Esophagus (tissue), 2 donors: ENCODE results near the gene ERCC8. TPM values are rescaled to one million over a fixed set of nuclear protein-coding genes. Genes with fewer than 3 reads are reported as not detected.
"Not testable (repeated sequence)": the region's sequence is repeated elsewhere in the genome, so short reads cannot be mapped to it uniquely, and the experiment has no call there.

Source experiments
- H3K27ac ChIP-seq, 2 donors: one replicate each; pipeline ENCODE4 v1.5.1; 2013; ENCODE audit warnings: low read depth in 2 of 2, mild to moderate bottlenecking in 2 of 2, inconsistent platforms in 1 of 2, low read length in 1 of 2, moderate library complexity in 1 of 2
- H3K27me3 ChIP-seq, 2 donors: one replicate each; pipeline ENCODE4 v1.6.1; 2013; ENCODE audit warnings: low read length in 2 of 2, control low read depth in 1 of 2, mild to moderate bottlenecking in 1 of 2; ENCODE audit not compliant: insufficient read depth in 2 of 2, control insufficient read depth in 1 of 2
- H3K36me3 ChIP-seq, 2 donors: one replicate each; pipeline ENCODE4 v1.6.1; 2013; ENCODE audit warnings: low read length in 1 of 2; ENCODE audit not compliant: control insufficient read depth in 2 of 2, insufficient read depth in 2 of 2
- H3K4me1 ChIP-seq, 2 donors: one replicate each; pipeline ENCODE4 v1.6.1; 2013; ENCODE audit warnings: low read length in 1 of 2; ENCODE audit not compliant: control insufficient read depth in 2 of 2, insufficient read depth in 2 of 2
- H3K4me3 ChIP-seq, 2 donors: one replicate each; pipeline ENCODE4 v1.5.1; 2013; ENCODE audit warnings: low read length in 2 of 2, mild to moderate bottlenecking in 2 of 2, low read depth in 1 of 2, moderate library complexity in 1 of 2
- H3K9me3 ChIP-seq, 2 donors: one replicate each; pipeline ENCODE4 v1.6.1; 2013; ENCODE audit warnings: mild to moderate bottlenecking in 2 of 2, low read depth in 1 of 2, low read length in 1 of 2, moderate library complexity in 1 of 2; ENCODE audit not compliant: control insufficient read depth in 2 of 2, insufficient read depth in 1 of 2
- WGBS, 2 donors: extraction: QIAGEN DNeasy Blood & Tissue Kit; methylation state at CpG; one replicate each; pipeline ENCODE4 v1.1.7; 2013; 5-methylcytosine and 5-hydroxymethylcytosine counted together
- polyA plus RNA-seq, 2 donors: library from polyadenylated mRNA; stranded (reverse); fragments of 200-250 nt; gene quantifications; one replicate each; pipeline ENCODE4 v1.2.3, GENCODE V29; 2013
- donor health status: healthy with polysubstance abuse.
- donor health status: Bipolar disorder and iron deficiency.

Gene ERCC8
- polyA plus RNA-seq, 2 donors, result 2.5 to 4.2 TPM

GRCh38 chr5:60887096-60887495 is 57.8 kb downstream of the ERCC8 start:
- 100% methylated on average over 1 of the region's 1 CpG for WGBS, 2 donors
- no peaks in the 10 kb centered on the region for H3K4me1 ChIP-seq
- H3K27me3 ChIP-seq, result no peaks in the 10 kb centered on the region
- no peaks in the 10 kb centered on the region for H3K36me3 ChIP-seq
- H3K27ac ChIP-seq, result no peak overlapping the region
- no peak overlapping the region for H3K4me3 ChIP-seq
- no peaks in the 10 kb centered on the region for H3K9me3 ChIP-seq

- Histone ChIP-seq H3K4me3 (no peak overlapping the region), H3K27me3 (no peaks in the 10 kb centered on the region), H3K9me3 (no peaks in the 10 kb centered on the region), H3K27ac (no peak overlapping the region), H3K36me3 (no peaks in the 10 kb centered on the region), H3K4me1 (no peaks in the 10 kb centered on the region)
- WGBS, 2 donors, result 85 to 96% methylated on average over 5 of the region's 5 CpGs
These were observed 58.7 kb downstream of the ERCC8 start for GRCh38 chr5:60886158-60886557.

- Histone ChIP-seq H3K4me3 (no peak overlapping the region), H3K9me3 (no peaks in the 10 kb centered on the region), H3K4me1 (no peaks in the 10 kb centered on the region), H3K27me3 (no peaks in the 10 kb centered on the region), H3K36me3 (no peaks in the 10 kb centered on the region), H3K27ac (no peak overlapping the region)
These were observed 61.6 kb downstream of the ERCC8 start for GRCh38 chr5:60883229-60883628.

- no peaks in the 10 kb centered on the region for H3K36me3 ChIP-seq
- no peak overlapping the region for H3K4me3 ChIP-seq
- H3K27me3 ChIP-seq, result no peaks in the 10 kb centered on the region
- H3K27ac ChIP-seq, result no peak overlapping the region
- no peaks in the 10 kb centered on the region for H3K9me3 ChIP-seq
- H3K4me1 ChIP-seq, result no peaks in the 10 kb centered on the region
These were observed 72.0 kb downstream of the ERCC8 start for GRCh38 chr5:60872892-60873291.

- Histone ChIP-seq H3K4me3 (no peak overlapping the region), H3K9me3 (no peaks in the 10 kb centered on the region), H3K27me3 (no peaks in the 10 kb centered on the region), H3K27ac (no peak overlapping the region), H3K4me1 (no peaks in the 10 kb centered on the region), H3K36me3 (no peaks in the 10 kb centered on the region)
- 86 to 96% methylated on average over 3 of the region's 3 CpGs for WGBS, 2 donors
These were observed 74.0 kb downstream of the ERCC8 start for GRCh38 chr5:60870857-60871256.

DNA sequence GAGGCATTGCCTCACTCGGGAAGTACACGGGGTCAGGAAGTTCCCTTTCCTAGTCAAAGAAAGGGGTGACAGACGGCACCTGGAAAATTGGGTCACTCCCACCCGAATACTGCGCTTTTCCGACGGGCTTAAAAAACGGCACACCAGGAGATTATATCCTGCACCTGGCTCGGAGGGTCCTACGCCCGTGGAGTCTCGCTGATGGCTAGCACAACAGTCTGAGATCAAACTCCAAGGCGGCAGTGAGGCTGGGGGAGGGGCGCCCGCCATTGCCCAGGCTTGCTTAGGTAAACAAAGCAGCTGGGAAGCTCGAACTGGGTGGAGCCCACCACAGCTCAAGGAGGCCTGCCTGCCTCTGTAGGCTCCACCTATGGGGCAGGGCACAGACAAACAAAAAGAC is 84.3 kb downstream of the ERCC8 start:
- WGBS, 2 donors, result 92 to 96% methylated on average over 14 to 16 of the region's 16 CpGs
- not testable (repeated sequence) for H3K27me3 ChIP-seq, H3K36me3 ChIP-seq, H3K4me1 ChIP-seq, H3K27ac ChIP-seq, H3K9me3 ChIP-seq, H3K4me3 ChIP-seq

- Histone ChIP-seq H3K9me3 (no peaks in the 10 kb centered on the region), H3K4me1 (no peaks in the 10 kb centered on the region), H3K4me3 (no peak overlapping the region), H3K36me3 (no peaks in the 10 kb centered on the region), H3K27ac (no peak overlapping the region), H3K27me3 (no peaks in the 10 kb centered on the region)
- 96 to 98% methylated on average over 1 of the region's 1 CpG for WGBS, 2 donors
These were observed 88.8 kb downstream of the ERCC8 start for GRCh38 chr5:60856066-60856465.

DNA sequence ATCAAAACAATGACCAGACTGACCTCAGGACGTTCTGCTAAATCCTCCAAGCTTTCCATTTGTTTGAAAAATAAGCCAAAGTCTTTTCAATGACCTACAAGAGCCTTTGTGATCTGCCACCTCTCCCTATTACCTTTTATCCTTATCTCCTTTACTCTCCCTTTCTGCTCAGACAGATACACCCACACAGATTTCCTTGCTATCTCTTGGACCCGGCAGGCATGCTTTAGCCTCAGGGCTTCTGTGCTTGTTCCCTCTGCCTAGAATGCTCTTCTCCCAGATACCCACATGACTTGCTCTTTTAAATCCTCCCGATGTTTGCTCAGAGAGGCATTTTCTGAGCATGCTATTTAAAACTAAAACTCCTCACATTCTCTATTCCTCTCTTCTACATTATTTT is 91.9 kb downstream of the ERCC8 start:
- H3K9me3 ChIP-seq, result no peaks in the 10 kb centered on the region
- no peaks in the 10 kb centered on the region for H3K27me3 ChIP-seq
- no peak overlapping the region for H3K4me3 ChIP-seq
- H3K36me3 ChIP-seq, result no peaks in the 10 kb centered on the region
- no peaks in the 10 kb centered on the region for H3K4me1 ChIP-seq
- WGBS, 2 donors, result 26 to 33% methylated on average over 3 of the region's 3 CpGs
- H3K27ac ChIP-seq, result no peak overlapping the region

DNA sequence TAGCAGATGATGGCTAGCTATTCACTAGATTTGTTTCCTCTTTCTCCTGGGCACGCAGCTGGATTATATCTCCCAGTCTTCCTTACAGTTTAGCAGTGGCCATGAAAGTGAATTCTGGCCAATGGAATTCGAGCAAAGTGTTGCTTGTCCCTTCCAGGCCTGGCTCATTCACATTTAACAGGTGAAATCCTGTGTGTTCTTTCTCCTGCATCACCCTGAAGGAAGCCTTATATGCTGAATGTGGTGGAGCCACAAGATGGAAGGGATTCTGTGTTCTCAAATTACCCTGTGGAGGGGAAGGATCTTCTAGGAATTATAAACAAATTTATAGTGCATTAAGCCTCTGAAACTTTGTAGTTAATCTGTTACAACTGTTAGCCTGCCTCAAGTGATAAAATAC is 92.6 kb downstream of the ERCC8 start:
- H3K27me3 ChIP-seq, result no peaks in the 10 kb centered on the region
- H3K4me1 ChIP-seq, result no peaks in the 10 kb centered on the region
- H3K4me3 ChIP-seq, result no peak overlapping the region
- no peaks in the 10 kb centered on the region for H3K9me3 ChIP-seq
- no peaks in the 10 kb centered on the region for H3K36me3 ChIP-seq
- WGBS, 2 donors, result 59 to 60% methylated on average over 2 of the region's 2 CpGs
- no peak overlapping the region for H3K27ac ChIP-seq

- H3K36me3 ChIP-seq, result no peaks in the 10 kb centered on the region
- H3K4me3 ChIP-seq, result no peak overlapping the region
- H3K4me1 ChIP-seq, result no peaks in the 10 kb centered on the region
- H3K9me3 ChIP-seq, result no peaks in the 10 kb centered on the region
- H3K27ac ChIP-seq, result no peak overlapping the region
- no peaks in the 10 kb centered on the region for H3K27me3 ChIP-seq
These were observed 93.2 kb downstream of the ERCC8 start for GRCh38 chr5:60851626-60852025.
